Right kidney (tissue), 1 donor: Measurements from ENCODE around the gene TTC8.
"Not testable (repeated sequence)": the region's sequence is repeated elsewhere in the genome, so short reads cannot be mapped to it uniquely, and the experiment has no call there.

Source experiments
- DNase-seq: peaks from one replicate; pipeline ENCODE4 v3.0.0-alpha.2; 2016

TTC8 gene

DNA sequence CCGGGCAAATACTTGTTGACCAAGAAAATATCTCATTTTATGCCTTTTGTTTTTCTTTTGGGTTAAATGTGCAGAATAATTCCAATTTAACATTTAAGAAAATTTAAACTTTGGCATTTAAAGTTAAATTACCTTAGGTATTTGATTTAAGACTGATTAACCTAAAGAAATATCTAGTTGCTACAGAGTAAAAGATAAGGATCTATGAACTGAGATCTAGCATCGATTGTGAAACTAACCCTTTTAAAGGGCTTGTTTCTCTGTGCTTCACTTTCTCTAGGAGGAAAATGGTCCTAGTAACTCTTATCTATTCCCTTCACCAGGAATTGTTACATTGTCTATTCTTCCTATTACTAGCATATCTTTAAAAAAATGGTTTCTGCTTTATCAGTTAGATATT lies 2.6 kb upstream of the TTC8 start:
- no peak for DNase-seq

DNA sequence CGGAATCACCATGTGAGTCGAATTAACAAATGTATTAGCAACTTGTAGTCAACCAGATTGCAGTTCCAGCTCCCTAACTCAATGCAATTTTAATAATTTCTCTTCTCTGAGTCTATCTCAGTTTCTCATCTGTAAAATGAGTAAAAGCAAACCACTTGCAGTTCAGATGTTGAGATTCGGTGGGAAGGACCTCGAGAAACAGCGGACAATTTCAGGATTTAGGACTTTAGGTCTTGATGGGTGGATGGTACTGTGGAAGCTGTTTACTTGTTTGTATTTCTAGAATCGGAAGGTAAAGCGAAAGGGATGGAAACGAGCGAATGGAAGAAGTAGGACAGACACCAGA lies 510 bp upstream of the TTC8 start:
- no peak for DNase-seq

GRCh38 chr14:88825078-88825458 lies 617 bp downstream of the TTC8 start:
- DNase-seq, result no peak

DNA sequence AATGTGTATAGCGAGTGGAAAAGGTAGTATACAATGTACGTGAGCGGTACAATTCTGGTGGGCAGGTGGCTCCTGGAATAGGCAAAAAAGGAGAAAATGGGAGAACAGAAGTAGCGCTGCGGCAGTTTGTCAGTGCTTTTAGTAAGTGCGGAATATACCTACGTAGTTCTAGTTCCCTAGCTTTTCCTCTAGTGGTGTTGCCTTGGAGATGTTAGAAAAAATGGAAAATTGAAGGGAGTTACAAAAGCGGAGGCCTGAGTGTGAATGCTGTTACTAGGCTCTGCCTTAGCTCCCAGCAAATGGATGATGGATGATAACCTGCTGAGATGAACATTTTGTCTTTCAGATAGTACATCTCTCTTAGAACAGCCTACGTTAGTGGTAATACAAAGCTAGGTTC lies 1.1 kb downstream of the TTC8 start:
- peak; percentile 10 for DNase-seq

- no peak for DNase-seq
Measured at GRCh38 chr14:88829188-88829587, 4.7 kb downstream of the TTC8 start.

GRCh38 chr14:88829685-88830302 lies 5.3 kb downstream of the TTC8 start:
- no peak for DNase-seq

- no peak for DNase-seq
Measured at GRCh38 chr14:88831284-88831683, 6.8 kb downstream of the TTC8 start.

GRCh38 chr14:88834883-88835431 lies 10.5 kb downstream of the TTC8 start:
- DNase-seq, result no peak

GRCh38 chr14:88835661-88836060 lies 11.2 kb downstream of the TTC8 start:
- no peak for DNase-seq

DNA sequence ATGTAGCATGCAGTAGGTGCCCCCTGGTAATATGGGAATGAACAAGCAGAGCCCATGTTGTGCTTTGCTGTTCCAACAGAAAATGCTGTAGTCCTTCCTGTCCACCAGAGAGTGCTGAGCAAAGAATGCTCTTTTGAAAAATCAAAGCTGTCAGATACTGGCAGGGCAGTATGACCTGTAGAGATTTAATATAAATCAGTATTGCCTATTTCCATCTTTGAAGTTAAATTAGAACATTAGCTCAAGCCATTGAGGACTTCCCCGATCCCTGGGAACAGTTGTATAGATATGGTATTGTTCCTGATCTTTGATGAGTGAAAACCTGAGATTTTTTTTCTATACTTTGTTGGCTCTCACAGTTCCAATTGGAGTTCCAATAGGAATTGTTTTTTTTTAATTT lies 13.0 kb downstream of the TTC8 start:
- no peak for DNase-seq

DNA sequence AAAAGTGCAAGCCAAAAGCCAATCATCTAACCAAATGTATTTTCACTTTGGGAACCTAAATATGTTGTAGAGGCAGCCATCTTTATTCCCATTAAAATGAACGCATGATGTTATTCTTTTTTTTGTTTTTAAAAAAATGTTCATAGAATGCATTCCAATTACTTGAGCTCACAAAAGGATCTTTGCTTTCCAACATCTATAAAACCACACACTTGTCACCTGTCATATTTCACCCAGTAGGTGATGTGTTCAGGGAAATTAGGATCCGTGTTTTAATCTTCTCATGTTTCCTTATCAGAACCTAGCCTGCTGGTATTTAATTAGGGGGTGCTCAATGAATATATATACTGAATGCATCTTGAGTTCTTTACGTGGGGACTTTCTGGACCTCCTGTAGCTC lies 13.6 kb downstream of the TTC8 start:
- DNase-seq, result no peak

GRCh38 chr14:88840926-88841325 lies 16.5 kb downstream of the TTC8 start:
- DNase-seq, result no peak

DNA sequence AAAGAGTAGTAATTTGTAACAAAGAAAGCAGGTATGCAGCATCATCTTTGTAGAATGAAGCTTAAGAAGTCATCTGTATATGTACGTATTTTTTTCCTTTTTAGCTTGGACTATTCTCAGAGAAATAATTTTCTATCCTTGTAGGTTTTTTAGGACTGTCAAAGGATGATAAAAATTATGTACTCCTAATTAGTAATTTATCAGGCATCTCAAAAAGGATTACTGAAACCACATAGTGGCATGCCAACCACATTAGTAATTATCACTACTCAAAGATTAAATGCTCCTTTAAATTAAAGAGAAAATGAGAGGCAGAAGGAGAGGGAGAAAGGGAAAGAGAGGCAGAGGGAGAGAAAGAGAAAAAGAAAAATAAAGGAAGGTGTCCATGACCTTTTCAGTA lies 17.3 kb downstream of the TTC8 start:
- no peak for DNase-seq

- DNase-seq, result no peak
Measured at GRCh38 chr14:88842414-88842813, 18.0 kb downstream of the TTC8 start.

DNA sequence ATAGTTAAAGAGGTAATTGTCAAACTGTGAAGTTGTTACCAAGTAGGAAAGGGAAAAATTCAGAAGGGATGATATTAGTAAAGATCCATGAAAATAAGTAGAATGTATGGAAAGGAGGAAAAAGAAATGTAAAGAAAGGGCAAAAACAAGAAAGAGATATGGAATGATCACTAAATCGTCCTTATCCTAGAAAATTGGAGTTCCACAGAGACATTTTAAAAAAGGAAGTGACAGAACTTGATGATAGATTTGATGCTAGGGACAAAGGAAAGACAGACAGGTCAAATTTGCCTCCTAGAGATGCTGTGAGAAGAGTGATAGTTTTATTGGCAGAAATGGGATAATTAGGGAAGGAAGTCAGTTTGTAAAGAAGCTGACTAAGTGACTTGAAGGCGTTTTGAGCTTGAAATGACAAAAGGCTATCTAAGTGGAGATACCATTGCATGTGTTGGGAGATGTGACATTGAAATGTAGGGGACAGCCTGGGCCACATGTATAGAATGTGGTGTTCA lies 20.6 kb downstream of the TTC8 start:
- no peak for DNase-seq

- no peak for DNase-seq
Measured at GRCh38 chr14:88848571-88848970, 24.1 kb downstream of the TTC8 start.

DNA sequence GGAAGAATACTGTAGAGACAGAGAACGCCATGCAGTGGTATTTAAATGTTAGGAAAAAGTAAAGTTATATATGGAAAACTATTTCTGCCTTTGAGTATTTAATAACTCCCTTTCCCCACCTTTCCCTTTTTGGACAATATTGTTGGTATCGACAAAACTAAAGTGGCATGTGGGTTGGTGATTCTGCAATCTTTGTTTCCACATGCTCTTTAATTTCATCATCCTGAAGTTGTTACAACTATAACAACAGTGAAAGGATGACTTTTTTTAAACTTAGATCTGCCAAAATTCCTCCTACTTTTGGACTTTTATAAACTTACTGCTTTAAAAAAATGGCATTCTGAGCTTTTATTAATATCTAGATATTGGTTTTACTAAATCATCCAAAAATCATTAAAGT lies 25.3 kb downstream of the TTC8 start:
- no peak for DNase-seq

DNA sequence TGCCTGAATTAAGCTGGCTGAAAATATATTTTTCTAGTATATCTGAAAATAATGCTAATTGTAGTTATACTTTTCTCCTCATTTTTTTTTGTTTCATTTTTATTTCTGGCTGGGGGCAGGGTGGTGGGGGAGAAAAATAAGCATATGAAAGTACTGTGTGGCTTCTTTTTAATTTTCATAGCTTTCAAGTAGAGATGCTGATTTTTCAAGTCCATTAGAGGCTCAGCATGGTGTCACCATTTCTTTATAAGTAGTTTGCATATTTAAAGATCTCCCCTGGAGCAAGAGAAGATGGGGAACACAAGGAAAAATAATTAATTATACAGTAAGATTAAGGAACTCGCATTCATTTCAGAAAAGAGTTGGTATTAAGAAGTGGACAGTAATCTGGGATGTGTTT lies 27.1 kb downstream of the TTC8 start:
- no peak for DNase-seq

- DNase-seq, result no peak
Measured at GRCh38 chr14:88852632-88853031, 28.2 kb downstream of the TTC8 start.

DNA sequence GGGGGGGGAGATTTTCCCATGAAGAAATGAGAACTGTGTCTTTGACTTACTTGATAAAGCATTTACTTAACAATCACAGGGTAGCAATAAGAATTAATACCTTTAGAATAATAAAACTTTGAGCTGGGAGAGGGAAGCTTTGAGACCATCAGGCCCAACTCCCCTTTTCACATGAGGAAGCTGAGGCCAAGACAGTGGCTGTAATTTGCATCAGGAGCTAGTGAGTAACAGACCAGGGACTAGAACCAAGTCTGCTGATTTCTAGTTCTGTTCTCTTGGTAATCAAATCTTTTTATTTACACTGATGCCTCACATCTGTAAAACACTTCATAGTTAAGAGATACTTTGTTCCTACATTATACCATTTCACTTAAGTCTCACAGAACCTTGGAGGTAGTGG lies 28.7 kb downstream of the TTC8 start:
- DNase-seq, result no peak

GRCh38 chr14:88856786-88857366 lies 32.4 kb downstream of the TTC8 start:
- no peak for DNase-seq

DNA sequence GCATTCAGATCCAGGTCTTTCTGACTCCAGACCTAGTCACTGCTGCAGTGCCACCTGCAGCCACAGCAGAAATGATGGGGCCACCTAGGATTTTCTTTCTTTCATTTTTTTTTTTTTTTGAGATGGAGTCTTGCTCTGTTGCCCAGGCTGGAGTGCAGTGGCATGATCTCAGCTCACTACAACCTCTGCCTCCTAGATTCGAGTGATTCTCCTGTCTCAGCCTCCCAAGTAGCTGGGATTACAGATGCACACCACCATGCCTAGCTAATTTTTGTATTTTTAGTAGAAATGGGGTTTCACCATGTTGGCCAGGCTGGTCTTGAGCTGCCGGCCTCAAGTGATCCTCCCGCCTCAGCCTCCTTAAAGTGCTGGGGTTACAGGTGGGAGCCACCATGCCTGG lies 33.4 kb downstream of the TTC8 start:
- not testable (repeated sequence) for DNase-seq

GRCh38 chr14:88859118-88859517 lies 34.7 kb downstream of the TTC8 start:
- DNase-seq, result not testable (repeated sequence)

- no peak for DNase-seq
Measured at GRCh38 chr14:88863167-88863566, 38.7 kb downstream of the TTC8 start.
